GM21723 (cell line): ENCODE results near the gene PTPRN2.

Experiments used
- ATAC-seq: cut with Tn5 transposase; IDR thresholded peaks from one replicate; pipeline ENCODE4 v1.9.1; 2021; ENCODE audit warnings: mild to moderate bottlenecking, moderate library complexity; ENCODE audit not compliant: unreplicated experiment

The PTPRN2 gene

GRCh38 chr7:157690058-157690832 lies 897.4 kb downstream of the PTPRN2 start:
- no peak for ATAC-seq

- ATAC-seq: no peak
Measured at GRCh38 chr7:157689269-157690057, 898.2 kb downstream of the PTPRN2 start.

GRCh38 chr7:157688533-157689268 lies 898.9 kb downstream of the PTPRN2 start:
- ATAC-seq: no peak

GRCh38 chr7:157687845-157688532 lies 899.6 kb downstream of the PTPRN2 start:
- no peak for ATAC-seq

GRCh38 chr7:157687158-157687557 lies 900.5 kb downstream of the PTPRN2 start:
- ATAC-seq: no peak

- ATAC-seq: no peak
Measured at GRCh38 chr7:157686285-157686894, 901.2 kb downstream of the PTPRN2 start.

- no peak for ATAC-seq
Measured at GRCh38 chr7:157685430-157686284, 902.0 kb downstream of the PTPRN2 start.

GRCh38 chr7:157684909-157685429 lies 902.7 kb downstream of the PTPRN2 start:
- ATAC-seq: no peak

- ATAC-seq: no peak
Measured at GRCh38 chr7:157684157-157684908, 903.3 kb downstream of the PTPRN2 start.

GRCh38 chr7:157683747-157684156 lies 903.9 kb downstream of the PTPRN2 start:
- ATAC-seq: no peak

GRCh38 chr7:157682946-157683746 lies 904.5 kb downstream of the PTPRN2 start:
- ATAC-seq: no peak

- no peak for ATAC-seq
Measured at GRCh38 chr7:157682064-157682945, 905.3 kb downstream of the PTPRN2 start.

- ATAC-seq: no peak
Measured at GRCh38 chr7:157679607-157680006, 908.0 kb downstream of the PTPRN2 start.

GRCh38 chr7:157678501-157678900 lies 909.1 kb downstream of the PTPRN2 start:
- no peak for ATAC-seq

- ATAC-seq: no peak
Measured at GRCh38 chr7:157676456-157677255, 911.0 kb downstream of the PTPRN2 start.

GRCh38 chr7:157676001-157676400 lies 911.6 kb downstream of the PTPRN2 start:
- ATAC-seq: no peak
